HCT116 (cell line): ENCODE results near the gene EIF3A. TPM values are rescaled to one million over a fixed set of nuclear protein-coding genes. Genes with fewer than 3 reads are reported as not detected.

Experiments used
- ATAC-seq: fragments of 200-7000 bp; cut with Tn5 transposase; 2 replicates; pipeline ENCODE4 v1.9.1; 2020; ENCODE audit warnings: mild to moderate bottlenecking, moderate library complexity
- BruUV-seq: library from RNA; stranded (reverse); fragments of 400-500 nt; replicated peaks from 2 replicates; lab custom pipeline; 2021; lab: Mats Ljungman, UMichigan
- CTCF ChIA-PET: fragments of 300-600 bp; sonication (Branson Sonifier 250); formaldehyde crosslinking; loops from one replicate; lab custom pipeline; 2021; ENCODE audit warnings: antibody characterized with exemption; lab: Charles Lee
- POLR2A ChIA-PET: fragments of 300-600, 350-600 bp; sonication (Branson Sonifier 250); formaldehyde crosslinking; loops from one replicate; lab custom pipeline; 2021; ENCODE audit warnings: antibody characterized with exemption; lab: Charles Lee
- RAD21 ChIA-PET, 2 experiments: fragments of 300-600 bp; sonication (Branson Sonifier 250); formaldehyde crosslinking; loops; one replicate each; lab custom pipeline; 2023; ENCODE audit warnings: low total read pairs in 2 of 2; ENCODE audit not compliant: uncharacterized antibody in 2 of 2, unreplicated experiment in 2 of 2, low non-redundant PET in 1 of 2; lab: Charles Lee
- DNase-seq: peaks from one replicate; pipeline ENCODE4 v3.0.0-alpha.2; 2010; ENCODE audit warnings: low read depth, low spot score
- H2AFZ ChIP-seq: fragments of 200-600 bp; shearing (Covaris generic), sonication (generic); 2 replicates; pipeline ENCODE4 v1.6.1; 2017; ENCODE audit warnings: low read depth, mixed run types, mixed read lengths, antibody characterized with exemption, low read length; ENCODE audit not compliant: poor library complexity, severe bottlenecking
- H3K27ac ChIP-seq: 2 replicates; pipeline ENCODE4 v1.5.1; 2012; ENCODE audit warnings: low read depth, low read length
- H3K27me3 ChIP-seq: fragments of 200-600 bp; sonication (generic); 2 replicates; pipeline ENCODE4 v1.6.1; 2016; ENCODE audit warnings: mixed run types, low read length, mixed read lengths; ENCODE audit not compliant: insufficient read depth
- H3K36me3 ChIP-seq, 2 experiments: fragments of 200-500 bp in 1 of 2; fragments of 200-600 bp in 1 of 2; sonication (Bioruptor generic) in 1 of 2; sonication (generic) in 1 of 2; 2 replicates each; pipeline versions ENCODE4 v1.5.1 to v1.6.1; 2014 to 2016; ENCODE audit warnings: low read length in 2 of 2, inconsistent platforms in 1 of 2, mixed read lengths in 1 of 2, mixed run types in 1 of 2; ENCODE audit not compliant: insufficient read depth in 2 of 2, control insufficient read depth in 1 of 2
- H3K4me1 ChIP-seq, 2 experiments: fragments of 200-600 bp in 1 of 2; sonication (generic) in 1 of 2; 2 replicates each; pipeline versions ENCODE4 v1.5.1 to v1.6.1; 2012 to 2017; ENCODE audit warnings: low read length in 2 of 2, inconsistent platforms in 1 of 2, mild to moderate bottlenecking in 1 of 2, mixed read lengths in 1 of 2, mixed run types in 1 of 2, moderate library complexity in 1 of 2; ENCODE audit not compliant: insufficient read depth in 2 of 2, control insufficient read depth in 1 of 2
- H3K4me2 ChIP-seq: fragments of 200-600 bp; sonication (generic); 2 replicates; pipeline ENCODE4 v1.6.1; 2017; ENCODE audit warnings: mixed run types, low read length, mixed read lengths
- H3K4me3 ChIP-seq, 2 experiments: fragments of 200-600 bp in 1 of 2; sonication (generic) in 1 of 2; replicated peaks in 1 of 2; 2 replicates each; pipeline ENCODE4 v1.5.1; 2011 to 2016; ENCODE audit warnings: low read length in 2 of 2, control low read depth in 1 of 2, low read depth in 1 of 2, mild to moderate bottlenecking in 1 of 2, mixed read lengths in 1 of 2, mixed run types in 1 of 2
- H3K79me2 ChIP-seq: fragments of 200-600 bp; sonication (generic); 2 replicates; pipeline ENCODE4 v1.6.1; 2017; ENCODE audit warnings: mild to moderate bottlenecking, mixed run types, low read length, moderate library complexity, mixed read lengths; ENCODE audit not compliant: insufficient read depth
- H3K9ac ChIP-seq: fragments of 200-600 bp; sonication (generic); 2 replicates; pipeline ENCODE4 v1.6.1; 2016; ENCODE audit warnings: low read length, mixed read lengths
- H3K9me2 ChIP-seq: fragments of 200-600 bp; sonication (generic), shearing (Covaris generic); 2 replicates; pipeline ENCODE4 v1.6.1; 2017; ENCODE audit warnings: mixed run types, mild to moderate bottlenecking, moderate library complexity; ENCODE audit not compliant: insufficient read depth
- H3K9me3 ChIP-seq, 2 experiments: fragments of 200-500 bp in 1 of 2; fragments of 200-600 bp in 1 of 2; sonication (Bioruptor generic) in 1 of 2; sonication (generic) in 1 of 2; 2 replicates each; pipeline ENCODE4 v1.6.1; 2014 to 2017; ENCODE audit warnings: low read length in 2 of 2, mixed read lengths in 2 of 2, inconsistent platforms in 1 of 2, low read depth in 1 of 2, mild to moderate bottlenecking in 1 of 2, mixed run types in 1 of 2, moderate library complexity in 1 of 2; ENCODE audit not compliant: control insufficient read depth in 1 of 2, insufficient read depth in 1 of 2
- H4K20me1 ChIP-seq: fragments of 200-600 bp; sonication (generic), shearing (Covaris generic); 2 replicates; pipeline ENCODE4 v1.6.1; 2017; ENCODE audit warnings: mixed run types, mild to moderate bottlenecking, moderate library complexity; ENCODE audit not compliant: insufficient read depth
- CBX3 ChIP-seq: IDR thresholded peaks from 2 replicates; pipeline ENCODE4 v1.6.1; 2012; ENCODE audit warnings: low read depth
- CEBPB ChIP-seq: IDR thresholded peaks from 2 replicates; pipeline ENCODE4 v1.6.1; 2012; ENCODE audit warnings: low read depth
- CTCF ChIP-seq, 3 experiments: fragments of 200-600 bp in 1 of 3; sonication (generic) in 1 of 3; IDR thresholded peaks in 2 of 3; conservative IDR thresholded peaks in 1 of 3; 2 replicates each; pipeline ENCODE4 v1.5.1; 2012 to 2017; ENCODE audit warnings: low read depth in 2 of 3, low read length in 2 of 3, antibody characterized with exemption in 1 of 3, borderline replicate concordance in 1 of 3, control low read depth in 1 of 3, mild to moderate bottlenecking in 1 of 3, mixed read lengths in 1 of 3, mixed run types in 1 of 3, moderate library complexity in 1 of 3; ENCODE audit not compliant: insufficient read depth in 1 of 3
- EGR1 ChIP-seq: IDR thresholded peaks from 2 replicates; pipeline ENCODE4 v1.6.1; 2012; ENCODE audit warnings: low read depth
- EZH2 ChIP-seq: fragments of 200-600 bp; sonication (generic); IDR thresholded peaks from 2 replicates; pipeline ENCODE4 v1.6.1; 2017; ENCODE audit warnings: antibody characterized with exemption, mixed run types
- POLR2AphosphoS5 ChIP-seq: IDR thresholded peaks from 2 replicates; pipeline ENCODE4 v1.6.1; 2011; ENCODE audit warnings: mild to moderate bottlenecking, low read depth, low read length, moderate library complexity
- RAD21 ChIP-seq: IDR thresholded peaks from 2 replicates; pipeline ENCODE4 v1.6.1; 2012; ENCODE audit warnings: low read depth, mild to moderate bottlenecking
- SRF ChIP-seq: IDR thresholded peaks from 2 replicates; pipeline ENCODE4 v1.6.1; 2012; ENCODE audit warnings: low read depth
- intact Hi-C: fragments of 100-400 bp; cut with micrococcal nuclease; formaldehyde crosslinking; loops from 2 replicates; pipeline ENCODE4 v1.10.0; 2022
- total RNA-seq: library from RNA; stranded (reverse); gene quantifications from one replicate; pipeline ENCODE4 v1.2.1, GENCODE V29; 2021; ENCODE audit not compliant: unreplicated experiment
- TF ChIP-seq, protein P1 (sequence below): IDR thresholded peaks from 2 replicates; pipeline ENCODE4 v1.6.1; 2012

Gene EIF3A
- total RNA-seq, 1 experiment from 2014 or later = 271 TPM

- ChIA-PET CTCF (no interaction called here), POLR2A (no interaction called here), RAD21 (no interaction called here)
- Histone ChIP-seq H3K9ac (no peak overlapping the region), H2AFZ (no peak overlapping the region), H3K27me3 (no peaks in the 10 kb centered on the region), H3K9me2 (no peaks in the 10 kb centered on the region), H3K79me2 (no peaks in the 10 kb centered on the region), H3K4me3 (no peak overlapping the region), H3K27ac (no peak overlapping the region), H4K20me1 (no peaks in the 10 kb centered on the region), H3K9me3 (no peaks in the 10 kb centered on the region), H3K4me2 (no peak overlapping the region), H3K4me1 (no peaks in the 10 kb centered on the region), H3K36me3 (no peaks in the 10 kb centered on the region)
- BruUV-seq = no TSS peak
- TF ChIP-seq EGR1 (no peak), CBX3 (no peak), POLR2AphosphoS5 (no peak), CTCF (IDR thresholded peaks at IDR 0.05 in 2 of 3, conservative IDR thresholded peaks at IDR 0.05 in 1 of 3; ENCODE audit: borderline replicate concordance in 1 of 3, insufficient read depth in 1 of 3, low read depth in 2 of 3, low read length in 2 of 3) (no peak), EZH2 (no peak), RAD21 (no peak), CEBPB (no peak), SRF (no peak)
- TF ChIP-seq, protein P1, sequence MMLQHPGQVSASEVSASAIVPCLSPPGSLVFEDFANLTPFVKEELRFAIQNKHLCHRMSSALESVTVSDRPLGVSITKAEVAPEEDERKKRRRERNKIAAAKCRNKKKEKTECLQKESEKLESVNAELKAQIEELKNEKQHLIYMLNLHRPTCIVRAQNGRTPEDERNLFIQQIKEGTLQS = no peak
- no peak for ATAC-seq
- intact Hi-C loops = no loop called here
- DNase-seq = no peak
Measured at GRCh38 chr10:118990326-118990725, 90.3 kb downstream of the EIF3A start.
